Measurements from ENCODE around the gene GMIP.

DNA sequence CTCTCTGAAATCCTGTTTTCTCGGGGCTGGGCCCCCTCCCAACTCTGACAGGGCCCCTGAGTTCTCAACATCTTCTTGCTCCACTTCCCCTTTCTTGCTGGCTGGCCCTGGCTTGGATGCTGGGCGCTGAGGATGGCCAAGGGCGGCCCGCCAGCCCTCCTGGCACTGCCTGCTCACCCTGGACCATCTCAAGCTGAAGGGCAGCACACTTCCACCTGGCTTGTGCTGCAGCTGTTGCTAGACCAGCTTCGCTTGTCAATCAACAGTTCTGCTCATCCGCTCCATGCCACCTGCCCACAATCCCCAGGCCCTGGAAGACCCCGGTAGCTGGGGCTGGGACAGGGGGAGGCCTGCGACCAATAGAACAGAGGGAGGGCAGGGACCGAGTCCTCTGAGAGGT is 6.9 kb upstream of the GMIP start:
- TF ChIP-seq, protein P1, sequence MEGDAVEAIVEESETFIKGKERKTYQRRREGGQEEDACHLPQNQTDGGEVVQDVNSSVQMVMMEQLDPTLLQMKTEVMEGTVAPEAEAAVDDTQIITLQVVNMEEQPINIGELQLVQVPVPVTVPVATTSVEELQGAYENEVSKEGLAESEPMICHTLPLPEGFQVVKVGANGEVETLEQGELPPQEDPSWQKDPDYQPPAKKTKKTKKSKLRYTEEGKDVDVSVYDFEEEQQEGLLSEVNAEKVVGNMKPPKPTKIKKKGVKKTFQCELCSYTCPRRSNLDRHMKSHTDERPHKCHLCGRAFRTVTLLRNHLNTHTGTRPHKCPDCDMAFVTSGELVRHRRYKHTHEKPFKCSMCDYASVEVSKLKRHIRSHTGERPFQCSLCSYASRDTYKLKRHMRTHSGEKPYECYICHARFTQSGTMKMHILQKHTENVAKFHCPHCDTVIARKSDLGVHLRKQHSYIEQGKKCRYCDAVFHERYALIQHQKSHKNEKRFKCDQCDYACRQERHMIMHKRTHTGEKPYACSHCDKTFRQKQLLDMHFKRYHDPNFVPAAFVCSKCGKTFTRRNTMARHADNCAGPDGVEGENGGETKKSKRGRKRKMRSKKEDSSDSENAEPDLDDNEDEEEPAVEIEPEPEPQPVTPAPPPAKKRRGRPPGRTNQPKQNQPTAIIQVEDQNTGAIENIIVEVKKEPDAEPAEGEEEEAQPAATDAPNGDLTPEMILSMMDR (conservative IDR thresholded peaks at IDR 0.05; ENCODE audit: low read depth, low read length): no peak
- no peak for TF ChIP-seq EZH2phosphoT487 (IDR thresholded peaks at IDR 0.05; ENCODE audit: borderline replicate concordance, low read length)

Data from PC-3 (cell line).